Activated gamma-delta T cell treated with anti-CD3 and anti-CD28 coated beads, Interleukin-2, amount 50 U/mL, for 16 hours (primary cell): ENCODE results near the gene TACR3.
"Not testable (repeated sequence)": the region's sequence is repeated elsewhere in the genome, so short reads cannot be mapped to it uniquely, and the experiment has no call there.

Experiments
- DNase-seq: peaks from one replicate; pipeline ENCODE4 v3.0.0-alpha.2; 2020; ENCODE audit warnings: low read depth

TACR3 gene, protein sequence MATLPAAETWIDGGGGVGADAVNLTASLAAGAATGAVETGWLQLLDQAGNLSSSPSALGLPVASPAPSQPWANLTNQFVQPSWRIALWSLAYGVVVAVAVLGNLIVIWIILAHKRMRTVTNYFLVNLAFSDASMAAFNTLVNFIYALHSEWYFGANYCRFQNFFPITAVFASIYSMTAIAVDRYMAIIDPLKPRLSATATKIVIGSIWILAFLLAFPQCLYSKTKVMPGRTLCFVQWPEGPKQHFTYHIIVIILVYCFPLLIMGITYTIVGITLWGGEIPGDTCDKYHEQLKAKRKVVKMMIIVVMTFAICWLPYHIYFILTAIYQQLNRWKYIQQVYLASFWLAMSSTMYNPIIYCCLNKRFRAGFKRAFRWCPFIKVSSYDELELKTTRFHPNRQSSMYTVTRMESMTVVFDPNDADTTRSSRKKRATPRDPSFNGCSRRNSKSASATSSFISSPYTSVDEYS

DNA sequence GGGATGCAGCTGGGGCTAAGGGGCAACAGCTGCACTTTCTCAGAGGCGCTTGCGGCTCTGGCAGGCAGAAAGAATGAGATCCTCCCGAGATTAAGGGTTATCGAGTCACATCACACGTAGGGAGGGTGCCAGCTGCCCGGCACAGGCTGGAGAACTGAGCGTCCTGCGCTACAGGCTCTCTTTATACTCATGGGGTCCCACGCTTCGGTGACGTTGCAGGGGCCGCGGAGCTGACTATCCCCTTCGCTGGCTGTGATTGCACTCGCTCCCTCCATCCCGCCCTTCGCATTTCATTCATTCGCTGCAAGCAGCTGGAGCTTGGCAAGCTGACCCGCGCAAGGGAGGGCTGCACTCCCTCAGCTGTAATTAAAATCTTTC, at the start of gene TACR3:
TACR3 (minus strand) TSS at position 156 of the 378 bp plus-strand sequence. CDS start 310 bp downstream, outside the sequence.
- no peak for DNase-seq

- DNase-seq, result no peak
Observed at GRCh38 chr4:103757631-103758030, 37.8 kb upstream of the TACR3 start.

DNA sequence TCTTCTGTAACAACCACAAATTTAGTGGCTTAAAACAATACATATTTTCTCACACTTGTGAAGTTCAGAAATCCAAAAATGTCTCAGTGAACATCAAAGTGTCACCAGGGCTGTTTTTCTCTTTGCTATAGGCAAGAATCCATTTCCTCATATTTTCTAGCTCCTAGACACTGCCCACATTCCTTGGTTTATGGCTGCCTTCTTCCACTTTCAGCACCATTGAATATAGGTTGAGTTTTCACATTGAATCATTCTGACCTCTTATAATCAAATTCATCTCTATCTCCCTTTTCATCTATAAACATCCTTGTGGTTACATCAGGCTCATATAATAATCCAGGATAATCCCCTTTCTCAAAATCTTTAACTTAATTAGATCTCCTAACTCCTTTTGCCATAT, 37.0 kb upstream of the TACR3 start:
- no peak for DNase-seq

- no peak for DNase-seq
Observed at GRCh38 chr4:103754844-103755243, 35.1 kb upstream of the TACR3 start.

DNA sequence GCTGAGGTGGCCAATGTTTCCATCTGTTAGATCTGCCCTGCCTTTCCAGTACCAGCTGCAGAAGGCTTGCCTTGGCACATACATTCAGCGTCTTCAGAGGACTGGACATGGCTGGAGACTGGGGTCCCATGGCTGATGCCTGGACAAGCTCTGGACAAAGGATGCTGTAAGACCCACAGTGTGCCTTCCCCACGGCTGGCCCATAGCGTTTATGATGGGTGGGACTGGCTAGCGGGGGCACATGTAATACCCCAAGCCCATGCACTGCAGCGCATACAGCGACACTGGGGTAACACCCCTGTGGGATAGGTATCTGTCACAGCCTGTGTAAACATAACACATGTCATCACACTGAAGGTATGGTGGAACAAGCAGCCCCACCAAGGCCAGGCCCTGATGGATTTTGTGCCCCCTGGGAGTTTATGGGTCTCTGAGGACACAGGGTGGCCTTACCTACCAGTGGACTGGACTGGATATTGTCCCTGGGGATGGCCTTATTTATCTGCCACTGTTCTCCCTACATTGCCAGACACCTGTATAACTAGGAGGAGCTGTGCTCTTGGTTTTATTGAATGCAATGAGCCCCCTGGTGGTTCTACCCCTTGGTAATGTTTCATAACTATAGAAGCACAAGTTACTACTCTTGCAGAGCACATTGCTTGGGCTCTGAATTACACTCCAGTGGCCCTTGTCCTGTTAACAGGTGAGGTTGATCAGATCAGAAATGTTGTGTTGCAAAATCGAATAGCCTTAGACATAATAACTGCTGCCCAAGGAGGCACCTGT, 34.3 kb upstream of the TACR3 start:
- no peak for DNase-seq

DNA sequence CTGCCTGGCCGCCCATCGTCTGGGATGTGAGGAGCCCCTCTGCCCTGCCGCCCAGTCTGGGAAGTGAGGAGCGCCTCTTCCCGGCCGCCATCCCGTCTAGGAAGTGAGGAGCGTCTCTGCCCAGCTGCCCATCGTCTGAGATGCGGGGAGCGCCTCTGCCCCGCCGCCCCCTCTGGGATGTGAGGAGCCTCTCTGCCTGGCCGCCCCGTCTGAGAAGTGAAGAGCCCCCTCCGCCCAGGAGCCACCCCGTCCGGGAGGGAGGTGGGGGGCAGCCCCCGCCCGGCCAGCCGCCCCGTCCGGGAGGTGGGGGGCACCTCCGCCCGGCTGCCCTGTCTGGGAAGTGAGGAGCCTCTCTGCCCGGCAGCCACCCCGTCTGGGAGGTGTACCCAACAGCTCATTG, 3.4 kb upstream of the TACR3 start:
- not testable (repeated sequence) for DNase-seq

DNA sequence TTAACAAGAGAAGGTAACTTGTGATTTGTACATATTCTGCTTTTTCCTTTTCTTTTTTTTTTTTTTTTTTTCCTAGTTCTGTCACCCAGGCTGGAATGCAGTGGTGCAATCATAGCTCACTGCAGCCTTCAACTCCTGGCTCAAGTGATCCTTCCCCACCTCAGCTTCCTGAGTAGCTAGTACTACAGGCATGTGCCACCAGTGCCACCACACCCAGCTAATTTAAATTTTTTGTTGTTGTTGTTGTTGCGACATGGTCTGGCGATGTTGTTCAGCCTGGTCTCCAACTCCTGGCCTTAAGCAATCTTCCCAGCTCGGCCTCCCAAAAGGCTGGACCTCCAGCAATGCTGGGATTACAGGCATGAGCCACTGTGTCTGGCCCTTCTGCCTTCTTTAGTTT, 1.5 kb upstream of the TACR3 start:
- DNase-seq, result no peak

- no peak for DNase-seq
Observed at GRCh38 chr4:103720661-103721060, 876 bp upstream of the TACR3 start.

GRCh38 chr4:103719105-103719829, 518 bp downstream of the TACR3 start:
- no peak for DNase-seq

GRCh38 chr4:103692615-103693014, 27.2 kb downstream of the TACR3 start:
- no peak for DNase-seq

DNA sequence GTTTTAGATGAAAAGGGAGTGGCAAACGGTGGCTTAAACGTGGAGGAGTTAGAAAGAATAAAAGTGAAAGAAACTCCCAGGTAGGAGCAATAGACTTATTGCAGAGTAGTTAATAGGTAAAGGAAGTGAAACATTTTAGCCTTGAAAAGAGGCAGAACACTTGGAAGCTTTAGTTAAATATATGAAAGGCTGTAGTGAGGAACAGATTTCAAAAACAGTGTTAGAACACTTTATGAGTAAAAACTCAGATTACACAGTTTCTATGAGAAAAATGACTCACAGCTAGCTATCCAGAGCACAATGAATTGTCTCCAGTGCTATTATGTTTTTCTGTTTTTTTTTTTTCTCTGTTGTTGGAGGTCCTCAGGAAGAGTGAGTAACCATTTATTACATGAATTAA, 45.8 kb downstream of the TACR3 start:
- DNase-seq, result no peak

DNA sequence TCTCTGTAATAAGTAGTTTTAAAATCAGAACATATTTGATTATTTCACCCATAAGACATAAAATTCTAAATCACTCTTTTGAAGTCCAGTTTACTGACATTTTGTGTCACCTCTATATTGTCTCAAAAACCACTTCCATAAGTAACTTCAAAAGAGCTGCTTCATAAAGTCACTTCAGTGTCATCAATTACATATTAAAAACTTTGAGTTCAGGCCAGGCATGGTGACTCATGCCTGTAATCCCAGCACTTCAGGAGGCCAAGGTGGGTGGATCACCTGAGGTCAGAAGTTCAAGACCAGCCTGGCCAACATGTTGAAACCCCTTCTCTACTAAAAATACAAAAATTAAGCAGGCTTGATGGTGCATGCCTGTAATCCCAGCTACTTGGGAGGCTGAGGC, 53.0 kb downstream of the TACR3 start:
- DNase-seq, result not testable (repeated sequence)

GRCh38 chr4:103664436-103665075, 55.2 kb downstream of the TACR3 start:
- no peak for DNase-seq

DNA sequence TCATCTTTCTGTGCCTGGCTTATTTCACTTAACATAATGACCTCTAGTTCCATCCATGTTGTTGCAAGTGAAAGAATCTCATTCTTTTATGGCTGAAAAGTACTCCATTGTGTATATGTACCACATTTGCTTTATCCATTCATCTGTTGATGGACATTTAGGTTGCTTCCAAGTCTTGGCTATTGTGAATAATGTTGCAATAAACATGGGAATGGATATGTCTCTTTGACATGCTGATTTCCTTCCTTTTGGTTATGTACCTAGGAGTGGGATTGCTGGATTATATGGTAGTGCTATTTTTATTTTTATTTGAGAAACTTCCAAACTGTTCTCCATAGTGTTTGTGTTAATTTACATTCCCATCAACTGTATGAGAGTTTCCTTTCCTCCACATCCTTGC, 71.2 kb downstream of the TACR3 start:
- DNase-seq, result no peak

GRCh38 chr4:103645991-103646390, 73.8 kb downstream of the TACR3 start:
- no peak for DNase-seq

DNA sequence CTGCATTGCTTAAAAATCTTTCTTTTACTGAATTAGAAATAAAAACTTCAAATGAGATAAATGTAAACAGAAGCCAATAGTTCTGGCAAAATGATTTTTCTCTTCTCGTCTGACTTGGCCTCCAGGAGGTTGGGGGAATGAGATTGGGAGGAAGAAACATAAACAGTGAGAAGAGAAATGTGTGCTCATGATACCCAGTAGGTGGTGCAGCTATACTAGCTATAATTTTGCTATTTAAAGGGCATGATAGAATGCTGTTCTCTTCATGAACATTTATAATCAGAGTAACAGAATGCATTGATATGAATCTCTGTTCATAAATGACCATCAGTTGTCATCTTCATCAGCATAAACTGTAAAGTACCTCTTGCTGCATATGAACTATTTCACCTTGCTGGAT, 85.5 kb downstream of the TACR3 start:
- DNase-seq, result no peak

GRCh38 chr4:103626296-103626695, 93.5 kb downstream of the TACR3 start:
- DNase-seq, result no peak

GRCh38 chr4:103591841-103592240, 127.9 kb downstream of the TACR3 start:
- DNase-seq, result no peak

DNA sequence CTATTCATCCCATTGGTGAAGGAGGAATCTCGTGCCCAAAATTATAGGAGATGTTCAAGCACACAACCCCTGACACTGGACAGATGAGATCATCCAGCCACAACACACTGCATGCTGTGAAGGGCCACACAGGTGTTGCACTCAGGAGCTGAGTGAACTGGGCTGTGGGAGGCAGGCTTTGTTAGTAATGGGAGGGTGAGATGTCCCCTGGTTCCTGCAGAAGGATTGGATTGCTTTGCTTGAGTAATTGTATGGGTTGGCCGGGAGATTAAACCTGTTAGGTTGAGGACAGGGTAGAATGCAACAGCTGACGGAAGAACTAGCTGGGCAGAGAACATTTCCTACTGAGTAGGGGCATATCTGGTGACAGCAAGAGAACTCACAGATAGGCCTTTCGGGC, 152.2 kb downstream of the TACR3 start:
- DNase-seq, result no peak

DNA sequence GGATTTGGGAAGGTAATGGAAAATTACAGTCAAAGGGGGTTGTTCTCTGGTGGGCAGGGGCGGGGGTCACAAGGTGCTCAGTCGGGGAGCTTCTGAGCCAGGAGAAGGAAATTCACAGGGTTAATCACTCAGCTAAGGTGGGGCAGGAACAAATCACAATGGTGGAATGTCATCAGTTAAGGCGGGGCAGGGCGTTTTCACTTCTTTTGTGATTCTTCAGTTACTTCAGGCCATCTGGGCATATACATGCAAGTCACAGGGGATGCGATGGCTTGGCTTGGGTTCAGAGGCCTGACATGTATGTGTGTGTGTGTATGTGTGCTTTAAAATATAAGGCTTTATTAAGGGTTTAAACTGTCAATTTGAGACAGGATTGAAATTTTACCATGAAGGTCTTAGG, 160.6 kb downstream of the TACR3 start:
- not testable (repeated sequence) for DNase-seq
